IMR-90 (cell line): ENCODE data around the gene TRIM17. TPM values are rescaled to one million over a fixed set of nuclear protein-coding genes. Genes with fewer than 3 reads are reported as not detected.

Experiments
- ATAC-seq: fragments of 200-7000 bp; cut with Tn5 transposase; 2 replicates; pipeline ENCODE4 v1.9.1; 2020; ENCODE audit warnings: low read depth, mild to moderate bottlenecking, moderate library complexity
- BruUV-seq: library from RNA; stranded (reverse); fragments of 400-500 nt; replicated peaks from 2 replicates; lab custom pipeline; 2021; lab: Mats Ljungman, UMichigan
- CTCF ChIA-PET: fragments of 300-600 bp; formaldehyde crosslinking; extraction: SDS; loops from one replicate; lab custom pipeline; 2021; ENCODE audit warnings: antibody characterized with exemption; lab: Yijun Ruan, JAX
- POLR2A ChIA-PET: fragments of 300-600 bp; sonication (Branson Sonifier 250); formaldehyde crosslinking; loops from one replicate; lab custom pipeline; 2022; ENCODE audit warnings: antibody characterized with exemption; ENCODE audit not compliant: unreplicated experiment; lab: Charles Lee
- DNase-seq: peaks from one replicate; pipeline ENCODE4 v3.0.0; 2013
- H2AFZ ChIP-seq: replicated peaks from 2 replicates; pipeline ENCODE3; 2013; ENCODE audit warnings: low read length, mild to moderate bottlenecking; ENCODE audit not compliant: poor library complexity
- H2AK5ac ChIP-seq: 2 replicates; pipeline ENCODE4 v1.6.1; 2013; ENCODE audit warnings: low read depth, low read length, inconsistent platforms
- H2AK9ac ChIP-seq: replicated peaks from 2 replicates; pipeline ENCODE3; 2013; ENCODE audit warnings: mild to moderate bottlenecking, low read depth, low read length, moderate library complexity; ENCODE audit not compliant: poor library complexity
- H2BK120ac ChIP-seq: 2 replicates; pipeline ENCODE4 v1.6.1; 2013; ENCODE audit warnings: low read depth, low read length, inconsistent platforms
- H2BK15ac ChIP-seq: 3 replicates; pipeline ENCODE4 v1.6.1; 2013; ENCODE audit warnings: low read depth, low read length, inconsistent platforms
- H2BK20ac ChIP-seq: 2 replicates; pipeline ENCODE4 v1.6.1; 2013; ENCODE audit warnings: low read depth, mild to moderate bottlenecking, inconsistent platforms, low read length, moderate library complexity
- H2BK5ac ChIP-seq: 2 replicates; pipeline ENCODE4 v1.6.1; 2013; ENCODE audit warnings: mild to moderate bottlenecking, low read depth, low read length, inconsistent platforms; ENCODE audit not compliant: poor library complexity, severe bottlenecking
- H3K14ac ChIP-seq: replicated peaks from 2 replicates; pipeline ENCODE4 v1.6.1; 2013; ENCODE audit warnings: low read depth, low read length, inconsistent platforms
- H3K18ac ChIP-seq: 2 replicates; pipeline ENCODE4 v1.6.1; 2013; ENCODE audit warnings: low read depth, low read length, control low read depth
- H3K23ac ChIP-seq: 2 replicates; pipeline ENCODE4 v1.6.1; 2013; ENCODE audit warnings: low read depth, low read length, inconsistent platforms
- H3K27ac ChIP-seq: 2 replicates; pipeline ENCODE4 v1.5.1; 2013; ENCODE audit warnings: mild to moderate bottlenecking, control low read depth, low read length; ENCODE audit not compliant: insufficient read depth
- H3K27me3 ChIP-seq: 2 replicates; pipeline ENCODE4 v1.6.1; 2013; ENCODE audit warnings: low read length; ENCODE audit not compliant: control insufficient read depth, insufficient read depth
- H3K36me3 ChIP-seq: 2 replicates; pipeline ENCODE4 v1.6.1; 2013; ENCODE audit warnings: low read length, mixed read lengths; ENCODE audit not compliant: control insufficient read depth, insufficient read depth
- H3K4ac ChIP-seq: 2 replicates; pipeline ENCODE4 v1.6.1; 2013; ENCODE audit warnings: low read depth, low read length, inconsistent platforms
- H3K4me1 ChIP-seq: 2 replicates; pipeline ENCODE4 v1.6.1; 2013; ENCODE audit warnings: low read length, mixed read lengths; ENCODE audit not compliant: control insufficient read depth, insufficient read depth
- H3K4me2 ChIP-seq: 2 replicates; pipeline ENCODE4 v1.6.1; 2013; ENCODE audit warnings: low read depth, mild to moderate bottlenecking, control low read depth, low read length, moderate library complexity
- H3K4me3 ChIP-seq: 2 replicates; pipeline ENCODE4 v1.5.1; 2013; ENCODE audit warnings: low read depth, mild to moderate bottlenecking, control low read depth, low read length, moderate library complexity; ENCODE audit not compliant: insufficient read depth
- H3K56ac ChIP-seq: 2 replicates; pipeline ENCODE4 v1.6.1; 2013; ENCODE audit warnings: low read length, inconsistent platforms; ENCODE audit not compliant: insufficient read depth; ENCODE audit errors: extremely low read depth
- H3K79me1 ChIP-seq, 2 experiments: 2 replicates each; pipeline ENCODE4 v1.6.1; 2013; ENCODE audit warnings: low read length in 2 of 2, inconsistent platforms in 1 of 2, low read depth in 1 of 2
- H3K9ac ChIP-seq: 2 replicates; pipeline ENCODE4 v1.6.1; 2013; ENCODE audit warnings: low read depth, low read length, control low read depth
- H3K9me1 ChIP-seq: 2 replicates; pipeline ENCODE4 v1.6.1; 2013; ENCODE audit warnings: low read length, inconsistent platforms; ENCODE audit not compliant: insufficient read depth
- H3K9me3 ChIP-seq: 2 replicates; pipeline ENCODE4 v1.6.1; 2013; ENCODE audit warnings: low read length; ENCODE audit not compliant: control insufficient read depth, insufficient read depth
- H4K20me1 ChIP-seq: 2 replicates; pipeline ENCODE4 v1.6.1; 2013; ENCODE audit warnings: low read length, inconsistent platforms; ENCODE audit not compliant: insufficient read depth
- H4K5ac ChIP-seq: 2 replicates; pipeline ENCODE4 v1.6.1; 2013; ENCODE audit warnings: mild to moderate bottlenecking, low read depth, low read length, control low read depth
- H4K8ac ChIP-seq, 2 experiments: 2 replicates each; pipeline ENCODE4 v1.6.1; 2013; ENCODE audit warnings: low read depth in 2 of 2, low read length in 2 of 2, control low read depth in 1 of 2, inconsistent platforms in 1 of 2
- H4K91ac ChIP-seq: 2 replicates; pipeline ENCODE4 v1.6.1; 2013; ENCODE audit warnings: low read depth, low read length, inconsistent platforms; ENCODE audit not compliant: insufficient read depth
- ELK1 ChIP-seq: fragments of 150-350 bp; IDR thresholded peaks from 2 replicates; pipeline ENCODE4 v1.6.1; 2016; ENCODE audit warnings: low read depth, mild to moderate bottlenecking, low read length, moderate library complexity, borderline replicate concordance
- WGBS, 2 experiments: methylation state at CpG; one replicate each; pipeline versions ENCODE4 v1.1.5 to v1.1.7; 2013; ENCODE audit warnings: missing lambda C conversion rate in 2 of 2; ENCODE audit not compliant: insufficient read length in 1 of 2; ENCODE audit errors: extremely low coverage in 2 of 2; 5-methylcytosine and 5-hydroxymethylcytosine counted together
- dilution Hi-C: fragments of 300-500 bp; cut with HindIII; formaldehyde crosslinking; loops from one replicate; pipeline ENCODE4 v1.14.3; 2018; ENCODE audit warnings: low sequenced_read_pairs; ENCODE audit not compliant: unreplicated experiment
- in situ Hi-C: fragments of 300-500 bp; cut with MboI; formaldehyde crosslinking; loops from 3 replicates; pipeline ENCODE4 v1.14.3; 2019; ENCODE audit warnings: low sequenced_read_pairs, inconsistent platforms, mixed read lengths
- intact Hi-C: fragments of 100-400 bp; cut with micrococcal nuclease; formaldehyde crosslinking; loops from 2 replicates; pipeline ENCODE4 v1.10.0; 2022
- polyA plus RNA-seq, 3 experiments: library from polyadenylated mRNA; depleted of rRNA; stranded (reverse); fragments of >200 nt; gene quantifications; 2 replicates each; pipeline ENCODE4 v1.2.3, GENCODE V29; 2012; ENCODE audit warnings: low replicate concordance in 1 of 3
- total RNA-seq: library from RNA; depleted of rRNA; stranded (reverse); fragments of >200 nt; gene quantifications from 2 replicates; pipeline ENCODE4 v1.2.3, GENCODE V29; 2012

Gene TRIM17
- total and polyA plus RNA-seq, 2 of the 4 experiments (the other 2 are of a cell fraction): 0.39 TPM; not detected in 1

- no peak for TF ChIP-seq ELK1
- Histone ChIP-seq H3K36me3 (no peaks in the 10 kb centered on the region), H3K9ac (no peak overlapping the region), H3K4ac (no peak overlapping the region), H4K20me1 (no peaks in the 10 kb centered on the region), H3K4me1 (no peaks in the 10 kb centered on the region), H3K23ac (no peak overlapping the region), H2AK9ac (no peak overlapping the region), H4K5ac (no peak overlapping the region), H2AFZ (no peak overlapping the region), H4K91ac (no peak overlapping the region), H3K9me3 (no peaks in the 10 kb centered on the region; the same call in 1 of the 2 replicates), H2BK20ac (no peak overlapping the region), H2BK5ac (no peak overlapping the region), H3K4me3 (no peak overlapping the region), H3K27ac (no peak overlapping the region), H3K9me1 (no peaks in the 10 kb centered on the region; the same call in 1 of the 2 replicates), H2BK120ac (no peak overlapping the region), H2AK5ac (no peak overlapping the region), H3K27me3 (peaks cover 50% of the 10 kb centered on the region), H3K18ac (no peak overlapping the region), H3K14ac (no peak overlapping the region), H4K8ac (no peak overlapping the region), H2BK15ac (no peak overlapping the region), H3K79me1 (no peaks in the 10 kb centered on the region), H3K56ac (no peak overlapping the region), H3K4me2 (no peak overlapping the region)
- DNase-seq (no peak), ATAC-seq (no peak)
- CTCF ChIA-PET: interaction anchor here (0.6 to 1.3 kb wide), 3 partner anchors 9 to 1620 kb away, joined by 3 to 5 read pairs (median 4); no protein-coding TSS in a partner anchor
- in situ Hi-C loops (no loop called here), intact Hi-C loops (no loop called here), dilution Hi-C loops (no loop called here)
- WGBS, 2 experiments: 68% methylated on average over 6 of the region's 9 CpGs; no CpG with 5 or more reads in 1 of the 2 experiments
- POLR2A ChIA-PET: no interaction called here
- no TSS peak for BruUV-seq
Observed at GRCh38 chr1:228440761-228441500, 24.3 kb upstream of the TRIM17 start.
